ENCODE data around the gene CCDC28B. TPM values are rescaled to one million over a fixed set of nuclear protein-coding genes. Genes with fewer than 3 reads are reported as not detected.

The CCDC28B gene
- total and polyA plus RNA-seq, 7 experiments from 2014 or later: 6.2 to 39.0 (median 9.0) TPM

DNA sequence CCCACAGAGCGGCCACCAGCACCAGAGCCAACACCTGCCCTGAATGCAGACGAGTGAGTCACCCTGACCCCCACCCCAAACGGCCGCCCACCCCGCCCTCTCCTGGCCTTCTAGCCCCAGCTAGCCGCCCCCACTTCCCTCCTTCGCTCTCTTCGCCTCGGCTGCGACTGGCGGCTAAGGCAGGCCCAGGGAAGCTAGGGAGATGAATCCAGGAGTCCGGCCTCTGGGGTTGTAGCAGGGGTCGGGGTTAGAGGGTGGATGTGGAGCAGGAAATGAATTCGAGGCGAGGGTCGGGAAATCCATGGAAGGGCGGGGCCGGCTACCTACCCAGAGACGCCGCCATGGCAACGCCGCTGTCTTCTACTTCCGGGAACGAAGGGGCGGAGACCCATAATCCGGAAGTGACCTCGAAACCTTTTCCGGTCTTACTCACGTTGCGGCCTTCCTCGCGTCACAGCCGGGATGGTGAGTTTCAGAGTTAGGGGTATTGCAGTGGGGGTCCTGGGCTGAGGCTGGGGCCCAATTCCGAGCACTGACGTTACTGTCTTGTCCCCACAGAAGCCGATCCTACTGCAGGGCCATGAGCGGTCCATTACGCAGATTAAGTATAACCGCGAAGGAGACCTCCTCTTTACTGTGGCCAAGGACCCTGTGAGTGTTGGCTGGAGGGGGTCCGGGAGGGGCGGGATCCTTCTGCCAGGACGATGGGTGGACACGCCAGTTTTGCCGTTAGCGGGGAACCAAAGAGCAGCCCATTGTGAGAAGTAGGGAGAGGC is 21.8 kb downstream of the CCDC28B start, which contains the start of the genes EIF3I and TMEM234:
Gene EIF3I, plus strand, starts transcription at position 428 of the 776 bp plus-strand sequence. Its CDS starts 35 bp downstream, at position 463.
Gene TMEM234, minus strand, starts transcription at position 374 of the 776 bp plus-strand sequence. Its CDS starts 31 bp downstream, at position 343.
- Histone ChIP-seq H3K27me3 (ENCODE audit: control insufficient read depth in 2 of 2, insufficient read depth in 2 of 2, low read length in 2 of 2) (no peaks in the 10 kb centered on the region), H3K9me3 (ENCODE audit: control insufficient read depth in 2 of 3, low read length in 3 of 3) (no peaks in the 10 kb centered on the region), H3K4me1 (ENCODE audit: control insufficient read depth in 2 of 2, insufficient read depth in 2 of 2, low read length in 2 of 2) (peaks cover 23 to 24% of the 10 kb centered on the region in 2 donors), H3K36me3 (ENCODE audit: control insufficient read depth in 2 of 3, insufficient read depth in 3 of 3, low read length in 3 of 3) (peaks cover 5 to 34% (median 11%) of the 10 kb centered on the region in 3 experiments), H3K4me3 (ENCODE audit: low read length) (peak within 1 kb of the TSS; percentile 99), H3K27ac (ENCODE audit: low read depth, low read length) (peak within 1 kb of the TSS; percentile 99)
- intact Hi-C loops (cut with micrococcal nuclease): loop anchor here (1.0 to 2.0 kb wide), 13 partner anchors 17 to 172 kb away; partner anchors contain the start of genes BSDC1 (in 2 of the 2), CCDC28B (in 2 of the 2), HDAC1 (in 2 of the 2) and IQCC (in 1 of the 2)
- peaks cover 0 to 25% (median 11%) of the 10 kb centered on the region in 5 donors for H3K36me3 Mint-ChIP-seq
- ATAC-seq (peak; percentile 95), DNase-seq (peak; percentile 71 to 94 (median 89))
- H3K4me1 Mint-ChIP-seq: peaks cover 14 to 57% (median 37%) of the 10 kb centered on the region in 7 donors
- H3K27ac Mint-ChIP-seq: peak within 1 kb of the TSS; percentile 94 to 99 (median 98)
- no peaks in the 10 kb centered on the region for H3K27me3 Mint-ChIP-seq
- POLR2A ChIA-PET: interaction anchor here (0.5 to 2.4 kb wide), 7 partner anchors 8 to 68 kb away, joined by 4 to 10 read pairs (median 5); partner anchors contain the start of genes IQCC and LCK
- CTCF ChIA-PET: interaction anchor here (1.3 to 1.5 kb wide), 2 partner anchors 19 to 150 kb away, joined by 6 read pairs; no protein-coding TSS in a partner anchor
- peak within 1 kb of the TSS; percentile 90 to 98 (median 97) for H3K4me3 Mint-ChIP-seq
- H3K9me3 Mint-ChIP-seq: no peaks in the 10 kb centered on the region

DNA sequence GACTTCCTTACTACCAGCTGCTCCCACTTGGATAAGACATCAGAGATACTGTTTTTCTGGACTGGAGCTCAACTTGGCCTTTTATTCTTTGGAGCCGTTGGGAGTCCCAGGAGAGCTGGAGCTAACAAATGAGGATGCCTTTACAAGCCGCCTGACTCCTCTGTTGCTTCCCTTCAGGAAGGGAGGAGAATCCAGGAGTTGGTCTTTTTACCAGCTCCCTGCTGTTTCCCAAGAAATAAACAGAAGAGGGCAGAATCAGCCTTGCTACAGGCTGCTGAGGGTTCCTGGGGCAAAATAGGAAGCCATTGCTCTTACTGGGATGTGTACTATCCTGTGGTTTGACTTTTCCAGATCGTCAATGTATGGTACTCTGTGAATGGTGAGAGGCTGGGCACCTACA is 23.3 kb downstream of the CCDC28B start:
- peak overlapping the region; percentile 52 to 99 (median 98) for H3K27ac Mint-ChIP-seq
- H3K27me3 Mint-ChIP-seq: no peaks in the 10 kb centered on the region
- H3K36me3 Mint-ChIP-seq: peaks cover 7 to 37% (median 27%) of the 10 kb centered on the region in 5 donors
- DNase-seq: no peak
- peak overlapping the region; percentile 90 to 98 (median 97) for H3K4me3 Mint-ChIP-seq
- ATAC-seq: no peak
- ChIA-PET POLR2A (interaction anchor here (0.6 to 2.4 kb wide), 9 partner anchors 15 to 170 kb away, joined by 3 to 10 read pairs (median 4); partner anchors contain the start of genes IQCC and MARCKSL1), CTCF (interaction anchor here (1.3 kb wide), 1 partner anchor 17 kb away, joined by 6 read pairs; no protein-coding TSS in a partner anchor)
- H3K4me1 ChIP-seq (ENCODE audit: control insufficient read depth in 2 of 2, insufficient read depth in 2 of 2, low read length in 2 of 2): peaks cover 23 to 24% of the 10 kb centered on the region in 2 donors
- H3K4me1 Mint-ChIP-seq: peaks cover 21 to 56% (median 43%) of the 10 kb centered on the region in 7 donors
- no peak overlapping the region for H3K4me3 ChIP-seq (ENCODE audit: low read length)
- peak overlapping the region; percentile 99 for H3K27ac ChIP-seq (ENCODE audit: low read depth, low read length)
- H3K27me3 ChIP-seq (ENCODE audit: control insufficient read depth in 2 of 2, insufficient read depth in 2 of 2, low read length in 2 of 2): no peaks in the 10 kb centered on the region
- intact Hi-C loops (cut with micrococcal nuclease): loop anchor here (2.0 kb wide), 3 partner anchors 23 to 149 kb away; partner anchors contain the start of genes CCDC28B (in 1 of the 2) and LCK (in 1 of the 2)
- peaks cover 6 to 44% (median 24%) of the 10 kb centered on the region in 3 experiments for H3K36me3 ChIP-seq (ENCODE audit: control insufficient read depth in 2 of 3, insufficient read depth in 3 of 3, low read length in 3 of 3)
- no peaks in the 10 kb centered on the region for H3K9me3 Mint-ChIP-seq
- no peaks in the 10 kb centered on the region for H3K9me3 ChIP-seq (ENCODE audit: control insufficient read depth in 2 of 3, low read length in 3 of 3)

DNA sequence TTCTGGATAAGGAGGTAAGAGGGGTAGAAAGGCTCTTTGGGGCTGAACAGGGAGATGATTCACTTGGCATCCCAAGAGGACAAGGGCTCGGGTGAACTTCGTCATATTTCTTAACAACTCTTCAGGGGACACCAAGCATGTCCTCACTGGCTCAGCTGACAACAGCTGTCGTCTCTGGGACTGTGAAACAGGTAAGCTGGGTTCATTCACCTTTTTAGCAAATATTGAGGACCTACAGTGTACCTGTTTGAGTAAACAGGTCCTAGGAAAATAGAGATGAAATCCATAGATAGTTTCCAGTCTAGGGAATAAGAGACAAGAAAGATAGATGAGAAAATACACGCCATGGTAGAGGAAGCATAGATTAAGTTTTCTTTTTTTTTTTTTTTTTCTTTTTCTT is 23.9 kb downstream of the CCDC28B start:
- Mint-ChIP-seq H3K27me3 (no peaks in the 10 kb centered on the region), H3K4me3 (peak overlapping the region; percentile 63 to 98 (median 96)), H3K4me1 (peaks cover 21 to 56% (median 43%) of the 10 kb centered on the region in 7 donors), H3K9me3 (no peaks in the 10 kb centered on the region), H3K27ac (peak overlapping the region; percentile 52 to 99 (median 79)), H3K36me3 (peaks cover 8 to 42% (median 30%) of the 10 kb centered on the region in 5 donors)
- DNase-seq: no peak
- ChIA-PET CTCF (no interaction called here), POLR2A (interaction anchor here (0.7 to 2.3 kb wide), 4 partner anchors 16 to 112 kb away, joined by 3 to 10 read pairs (median 4); partner anchors contain the start of gene MARCKSL1)
- H3K9me3 ChIP-seq (ENCODE audit: control insufficient read depth in 2 of 3, low read length in 3 of 3): no peaks in the 10 kb centered on the region
- no peak for ATAC-seq
- H3K27me3 ChIP-seq (ENCODE audit: control insufficient read depth in 2 of 2, insufficient read depth in 2 of 2, low read length in 2 of 2): no peaks in the 10 kb centered on the region
- peaks cover 12 to 47% (median 28%) of the 10 kb centered on the region in 3 experiments for H3K36me3 ChIP-seq (ENCODE audit: control insufficient read depth in 2 of 3, insufficient read depth in 3 of 3, low read length in 3 of 3)
- intact Hi-C loops (cut with micrococcal nuclease): no loop called here
- H3K27ac ChIP-seq (ENCODE audit: low read depth, low read length): peak overlapping the region; percentile 99
- peaks cover 23 to 24% of the 10 kb centered on the region in 2 donors for H3K4me1 ChIP-seq (ENCODE audit: control insufficient read depth in 2 of 2, insufficient read depth in 2 of 2, low read length in 2 of 2)
- no peak overlapping the region for H3K4me3 ChIP-seq (ENCODE audit: low read length)

DNA sequence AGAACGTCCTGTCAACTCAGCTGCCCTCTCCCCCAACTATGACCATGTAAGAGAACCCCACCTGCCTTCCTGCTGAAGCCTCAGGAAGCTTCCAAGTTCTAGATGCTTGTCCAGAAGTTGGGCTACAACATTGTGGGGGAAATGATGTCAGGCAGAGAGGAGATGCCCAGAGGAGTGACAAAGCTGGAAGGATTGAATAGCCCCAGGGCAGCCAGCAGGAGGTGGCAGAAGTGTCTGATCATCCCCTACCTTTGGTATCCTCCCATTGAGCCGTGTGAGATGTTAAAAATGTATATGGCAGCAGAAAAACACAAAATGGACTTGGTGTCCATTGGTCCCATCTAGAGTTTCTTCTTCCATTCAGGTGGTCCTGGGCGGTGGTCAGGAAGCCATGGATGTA is 28.4 kb downstream of the CCDC28B start:
- Mint-ChIP-seq H3K4me1 (peaks cover 6 to 22% (median 17%) of the 10 kb centered on the region in 7 donors), H3K27ac (peak overlapping the region in 5 of 9 donors; percentile 14 to 73 (median 36)), H3K4me3 (no peak overlapping the region), H3K27me3 (no peaks in the 10 kb centered on the region), H3K9me3 (no peaks in the 10 kb centered on the region), H3K36me3 (peaks cover 13 to 35% (median 30%) of the 10 kb centered on the region in 5 donors)
- intact Hi-C loops (cut with micrococcal nuclease): no loop called here
- DNase-seq: no peak
- POLR2A ChIA-PET: interaction anchor here (1.1 to 2.1 kb wide), 3 partner anchors 13 to 108 kb away, joined by 3 to 15 read pairs (median 6); partner anchors contain the start of gene MARCKSL1
- Histone ChIP-seq H3K9me3 (ENCODE audit: control insufficient read depth in 2 of 3, low read length in 3 of 3) (no peaks in the 10 kb centered on the region), H3K4me1 (ENCODE audit: control insufficient read depth in 2 of 2, insufficient read depth in 2 of 2, low read length in 2 of 2) (peaks cover 4 to 5% of the 10 kb centered on the region in 2 donors), H3K27me3 (ENCODE audit: control insufficient read depth in 2 of 2, insufficient read depth in 2 of 2, low read length in 2 of 2) (no peaks in the 10 kb centered on the region), H3K27ac (ENCODE audit: low read depth, low read length) (no peak overlapping the region), H3K4me3 (ENCODE audit: low read length) (no peak overlapping the region), H3K36me3 (ENCODE audit: control insufficient read depth in 2 of 3, insufficient read depth in 3 of 3, low read length in 3 of 3) (peaks cover 15 to 72% (median 25%) of the 10 kb centered on the region in 3 experiments)
- CTCF ChIA-PET: interaction anchor here (1.7 to 1.9 kb wide), 2 partner anchors 12 to 13 kb away, joined by 5 to 13 read pairs; no protein-coding TSS in a partner anchor
- ATAC-seq: no peak

DNA sequence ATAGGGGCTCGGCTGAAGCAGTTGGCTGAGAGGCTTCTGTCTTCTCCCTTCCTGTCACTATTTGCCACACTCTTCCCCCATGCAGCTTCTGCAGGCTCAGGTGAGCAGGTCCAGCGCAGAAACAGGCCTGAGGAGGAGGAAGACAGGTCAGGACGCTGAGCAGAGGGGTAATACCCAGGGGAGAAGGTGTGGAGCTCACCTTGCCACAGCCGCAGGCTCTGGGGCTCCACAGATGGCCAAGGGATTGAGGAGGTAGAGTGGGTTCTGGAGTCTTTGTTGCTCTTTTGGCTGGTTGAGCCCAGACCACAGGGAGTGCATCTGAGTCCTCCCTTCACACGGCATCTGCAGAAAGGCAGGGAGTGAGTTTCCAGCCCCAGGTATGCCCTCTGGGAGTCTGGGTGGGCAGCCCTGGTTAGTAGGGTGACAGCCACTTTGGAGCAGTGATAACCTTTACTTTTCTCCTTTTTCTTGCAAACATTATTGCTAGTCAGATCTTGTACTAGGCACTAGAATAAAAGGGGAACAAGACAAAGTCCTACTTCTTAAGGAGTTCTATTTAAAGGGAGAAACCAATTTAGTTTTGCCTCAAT is 31.5 kb downstream of the CCDC28B start:
- no peak overlapping the region for H3K4me3 Mint-ChIP-seq
- H3K27me3 ChIP-seq (ENCODE audit: control insufficient read depth in 2 of 2, insufficient read depth in 2 of 2, low read length in 2 of 2): no peaks in the 10 kb centered on the region
- ATAC-seq (no peak), DNase-seq (no peak)
- H3K27ac ChIP-seq (ENCODE audit: low read depth, low read length): no peak overlapping the region
- CTCF ChIA-PET: no interaction called here
- no peaks in the 10 kb centered on the region for H3K9me3 ChIP-seq (ENCODE audit: control insufficient read depth in 2 of 3, low read length in 3 of 3)
- no peaks in the 10 kb centered on the region for H3K27me3 Mint-ChIP-seq
- POLR2A ChIA-PET: interaction anchor here (0.7 to 1.1 kb wide), 2 partner anchors 9 to 19 kb away, joined by 4 to 5 read pairs; partner anchors contain the start of gene LCK
- peaks cover 10 to 50% (median 17%) of the 10 kb centered on the region in 3 experiments for H3K36me3 ChIP-seq (ENCODE audit: control insufficient read depth in 2 of 3, insufficient read depth in 3 of 3, low read length in 3 of 3)
- H3K4me1 Mint-ChIP-seq: peaks cover 0 to 14% (median 8%) of the 10 kb centered on the region in 7 donors
- peaks cover 13 to 21% (median 18%) of the 10 kb centered on the region in 5 donors for H3K36me3 Mint-ChIP-seq
- H3K27ac Mint-ChIP-seq: peak overlapping the region in 3 of 9 donors; percentile 56 to 68 (median 67)
- intact Hi-C loops (cut with micrococcal nuclease): no loop called here
- no peaks in the 10 kb centered on the region for H3K9me3 Mint-ChIP-seq
- no peak overlapping the region for H3K4me3 ChIP-seq (ENCODE audit: low read length)
- H3K4me1 ChIP-seq (ENCODE audit: control insufficient read depth in 2 of 2, insufficient read depth in 2 of 2, low read length in 2 of 2): no peaks in the 10 kb centered on the region

All from naive thymus-derived CD4-positive, alpha-beta T cell (primary cell).